ENCODE results near the gene HNRNPDL.
"Not testable (repeated sequence)": the region's sequence is repeated elsewhere in the genome, so short reads cannot be mapped to it uniquely, and the experiment has no call there.

Gene HNRNPDL

GRCh38 chr4:82386312-82386711, 44.0 kb downstream of the HNRNPDL start:
- not testable (repeated sequence) for DNase-seq (ENCODE audit: low spot score)

GRCh38 chr4:82382751-82383150, 47.5 kb downstream of the HNRNPDL start:
- no peak for DNase-seq (ENCODE audit: low spot score)

- DNase-seq (ENCODE audit: low spot score), result no peak
Measured at GRCh38 chr4:82381661-82382296, 48.5 kb downstream of the HNRNPDL start.

- DNase-seq (ENCODE audit: low spot score), result no peak
Measured at GRCh38 chr4:82381235-82381634, 49.0 kb downstream of the HNRNPDL start.

GRCh38 chr4:82380831-82381230, 49.4 kb downstream of the HNRNPDL start:
- DNase-seq (ENCODE audit: low spot score), result no peak

GRCh38 chr4:82380344-82380743, 49.9 kb downstream of the HNRNPDL start:
- no peak for DNase-seq (ENCODE audit: low spot score)

- DNase-seq (ENCODE audit: low spot score), result no peak
Measured at GRCh38 chr4:82376109-82376508, 54.2 kb downstream of the HNRNPDL start.

GRCh38 chr4:82373816-82374625, 56.2 kb downstream of the HNRNPDL start, which contains the start of gene HNRNPD:
Gene HNRNPD, minus strand, starts transcription at chr4:82373991. Its CDS starts 313 bp downstream, at chr4:82373678.
- DNase-seq (ENCODE audit: low spot score), result peak; percentile 95

GRCh38 chr4:82373486-82373815, 56.8 kb downstream of the HNRNPDL start:
- peak; percentile 60 for DNase-seq (ENCODE audit: low spot score)

Measured in D341Med (cell line).